ENCODE data around the gene OR51B2. TPM values are rescaled to one million over a fixed set of nuclear protein-coding genes. Genes with fewer than 3 reads are reported as not detected.
"Not testable (repeated sequence)": the region's sequence is repeated elsewhere in the genome, so short reads cannot be mapped to it uniquely, and the experiment has no call there.

Gene OR51B2
- total RNA-seq, 1 experiment from 2014 or later: not detected

GRCh38 chr11:5317292-5317691, 6.8 kb downstream of the OR51B2 start:
- Histone ChIP-seq H3K79me1 (ENCODE audit: insufficient read depth, low read depth, low read length, poor library complexity, severe bottlenecking) (no peaks in the 10 kb centered on the region), H2BK20ac (ENCODE audit: low read depth, low read length, poor library complexity, severe bottlenecking) (no peak overlapping the region)
- no peak overlapping the region for H3K27ac Mint-ChIP-seq

GRCh38 chr11:5313326-5314023, 10.6 kb downstream of the OR51B2 start:
- H3K9me3 ChIP-seq (ENCODE audit: control insufficient read depth, low read depth, low read length); H4K5ac ChIP-seq (ENCODE audit: insufficient read length, low read depth, low read length); DNase-seq: not testable (repeated sequence)

More at GRCh38 chr11:5317292-5317691, 6.8 kb downstream of the OR51B2 start:
- Histone ChIP-seq H2BK5ac (ENCODE audit: insufficient read length, low read length) (no peak overlapping the region), H4K5ac (ENCODE audit: insufficient read length, low read depth, low read length) (no peak overlapping the region), H2AFZ (ENCODE audit: low read length) (no peak overlapping the region), H2BK15ac (ENCODE audit: low read depth, low read length) (no peak overlapping the region), H3K4ac (ENCODE audit: low read depth, low read length) (no peak overlapping the region), H3K27me3 (ENCODE audit: insufficient read depth, low read length) (no peaks in the 10 kb centered on the region), H3K79me2 (ENCODE audit: insufficient read depth, low read length) (no peaks in the 10 kb centered on the region), H3K18ac (ENCODE audit: insufficient read length, low read depth, low read length) (no peak overlapping the region), H2AK5ac (ENCODE audit: insufficient read length, low read length) (no peak overlapping the region), H3K23me2 (ENCODE audit: insufficient read length, low read depth, low read length, poor library complexity, severe bottlenecking) (no peaks in the 10 kb centered on the region), H3K56ac (ENCODE audit: insufficient read length, low read depth, low read length) (no peak overlapping the region), H3K27ac (ENCODE audit: insufficient read length, low read depth, low read length) (no peak overlapping the region), H3K14ac (ENCODE audit: insufficient read depth, low read length) (no peak overlapping the region), H3K23ac (ENCODE audit: insufficient read length, low read depth, low read length) (no peak overlapping the region), H3K4me2 (ENCODE audit: insufficient read depth, insufficient read length, low read length) (no peak overlapping the region), H3T11ph (ENCODE audit: low read length) (no peak overlapping the region), H3K9me3 (ENCODE audit: control insufficient read depth, low read depth, low read length) (no peaks in the 10 kb centered on the region), H2BK12ac (ENCODE audit: insufficient read length, low read depth, low read length) (no peak overlapping the region), H3K9ac (ENCODE audit: extremely low read depth, insufficient read length, low read length) (no peak overlapping the region), H3K4me1 (ENCODE audit: insufficient read depth, low read length) (no peaks in the 10 kb centered on the region), H4K8ac (replicated peaks; ENCODE audit: insufficient read length, low read depth, low read length) (no peak overlapping the region), H4K91ac (ENCODE audit: insufficient read length, low read depth, low read length) (no peak overlapping the region), H2BK120ac (ENCODE audit: low read depth, low read length, poor library complexity, severe bottlenecking) (no peak overlapping the region), H4K20me1 (ENCODE audit: control insufficient read depth, insufficient read depth, insufficient read length) (no peaks in the 10 kb centered on the region)
- no peak for DNase-seq
- Mint-ChIP-seq H3K4me1 (peaks cover 0 to 2% of the 10 kb centered on the region in 2 experiments; a peak in 1 of 4 replicates), H3K9me3 (peaks cover 0 to 2% of the 10 kb centered on the region in 2 experiments; a peak in 1 of 5 replicates), H3K36me3 (ENCODE audit: insufficient read depth in 1 of 3, low read depth in 3 of 3) (no peaks in the 10 kb centered on the region), H3K27me3 (ENCODE audit: low read depth) (no peaks in the 10 kb centered on the region), H3K4me3 (no peak overlapping the region)
- no CpG with 5 or more reads among the region's 5 CpGs for WGBS (ENCODE audit: extremely low coverage, insufficient read length, low lambda C conversion rate)
- TF ChIP-seq CTCF (conservative IDR thresholded peaks at IDR 0.05): no peak

More at GRCh38 chr11:5313326-5314023, 10.6 kb downstream of the OR51B2 start:
- no CpG with 5 or more reads among the region's 3 CpGs for WGBS (ENCODE audit: extremely low coverage, insufficient read length, low lambda C conversion rate)
- H3K36me3 Mint-ChIP-seq (ENCODE audit: insufficient read depth in 1 of 3, low read depth in 3 of 3); H2BK12ac ChIP-seq (ENCODE audit: insufficient read length, low read depth, low read length); H3K23me2 ChIP-seq (ENCODE audit: insufficient read length, low read depth, low read length, poor library complexity, severe bottlenecking); H3K4ac ChIP-seq (ENCODE audit: low read depth, low read length); H3K79me1 ChIP-seq (ENCODE audit: insufficient read depth, low read depth, low read length, poor library complexity, severe bottlenecking); H3K27me3 ChIP-seq (ENCODE audit: insufficient read depth, low read length); H4K20me1 ChIP-seq (ENCODE audit: control insufficient read depth, insufficient read depth, insufficient read length); H3K9me3 Mint-ChIP-seq; H3K23ac ChIP-seq (ENCODE audit: insufficient read length, low read depth, low read length); H3K4me1 Mint-ChIP-seq; H3K4me1 ChIP-seq (ENCODE audit: insufficient read depth, low read length); H2BK20ac ChIP-seq (ENCODE audit: low read depth, low read length, poor library complexity, severe bottlenecking); H3K4me3 Mint-ChIP-seq; H3K18ac ChIP-seq (ENCODE audit: insufficient read length, low read depth, low read length); H3K27ac Mint-ChIP-seq; H2AK5ac ChIP-seq (ENCODE audit: insufficient read length, low read length); H3K79me2 ChIP-seq (ENCODE audit: insufficient read depth, low read length); H3K14ac ChIP-seq (ENCODE audit: insufficient read depth, low read length); H2AFZ ChIP-seq (ENCODE audit: low read length); H3K9ac ChIP-seq (ENCODE audit: extremely low read depth, insufficient read length, low read length); H3K27ac ChIP-seq (ENCODE audit: insufficient read length, low read depth, low read length); H4K8ac ChIP-seq (replicated peaks; ENCODE audit: insufficient read length, low read depth, low read length); H3K4me2 ChIP-seq (ENCODE audit: insufficient read depth, insufficient read length, low read length); H3T11ph ChIP-seq (ENCODE audit: low read length); H4K91ac ChIP-seq (ENCODE audit: insufficient read length, low read depth, low read length); H3K56ac ChIP-seq (ENCODE audit: insufficient read length, low read depth, low read length); H2BK5ac ChIP-seq (ENCODE audit: insufficient read length, low read length); H3K27me3 Mint-ChIP-seq (ENCODE audit: low read depth); H2BK15ac ChIP-seq (ENCODE audit: low read depth, low read length); H2BK120ac ChIP-seq (ENCODE audit: low read depth, low read length, poor library complexity, severe bottlenecking): not testable (repeated sequence)
